SK-N-SH treated with all-trans-retinoic acid at 6 μM for 48 hours (cell line): ENCODE measurements around the gene SLC6A6.

Experiments used
- ATAC-seq: fragments of 200-7000 bp; cut with Tn5 transposase; 3 replicates; pipeline ENCODE4 v1.9.1; 2020; ENCODE audit warnings: mild to moderate bottlenecking, moderate library complexity
- ARNTL ChIP-seq: fragments of 450-650 bp; formaldehyde crosslinking; IDR thresholded peaks from 2 replicates; pipeline ENCODE4 v1.5.0; 2020; ENCODE audit warnings: low read depth, mild to moderate bottlenecking, moderate library complexity, borderline replicate concordance
- BACH2 ChIP-seq: fragments of 250-450 bp; sonication (Bioruptor Pico); IDR thresholded peaks from 2 replicates; pipeline ENCODE4 v1.9.0; 2021; ENCODE audit warnings: mild to moderate bottlenecking, borderline replicate concordance
- CREB5 ChIP-seq: fragments of 250-450 bp; sonication (Bioruptor Pico); IDR thresholded peaks from 2 replicates; pipeline ENCODE4 v1.5.1; 2020; ENCODE audit warnings: low read depth, mild to moderate bottlenecking, moderate library complexity
- CSDC2 ChIP-seq: fragments of 250-450 bp; sonication (Bioruptor Pico); IDR thresholded peaks from 2 replicates; pipeline ENCODE4 v1.5.0; 2020; ENCODE audit warnings: mild to moderate bottlenecking, moderate library complexity
- CSRNP3 ChIP-seq: fragments of 250-450 bp; sonication (Bioruptor Pico); IDR thresholded peaks from 2 replicates; pipeline ENCODE4 v1.5.1; 2021; ENCODE audit warnings: mild to moderate bottlenecking, moderate library complexity
- ESRRG ChIP-seq: fragments of 250-450 bp; sonication (Bioruptor Pico); IDR thresholded peaks from 2 replicates; pipeline ENCODE4 v1.6.1; 2021; ENCODE audit warnings: mild to moderate bottlenecking
- GLIS3 ChIP-seq: fragments of 250-450 bp; sonication (Bioruptor Pico); IDR thresholded peaks from 2 replicates; pipeline ENCODE4 v1.5.0; 2020; ENCODE audit warnings: mild to moderate bottlenecking, moderate library complexity
- ISL1 ChIP-seq: fragments of 250-450 bp; sonication (Bioruptor Pico); IDR thresholded peaks from 2 replicates; pipeline ENCODE4 v2.1.2; 2022; ENCODE audit warnings: mild to moderate bottlenecking, moderate library complexity
- OSR1 ChIP-seq: fragments of 250-450 bp; sonication (Bioruptor Pico); IDR thresholded peaks from 2 replicates; pipeline ENCODE4 v1.8.0; 2022; ENCODE audit warnings: moderate library complexity, mild to moderate bottlenecking, inconsistent platforms
- PATZ1 ChIP-seq: fragments of 250-450 bp; sonication (Bioruptor Pico); IDR thresholded peaks from 2 replicates; pipeline ENCODE4 v1.8.0; 2020; ENCODE audit warnings: mild to moderate bottlenecking, moderate library complexity, borderline replicate concordance
- POU6F1 ChIP-seq: fragments of 250-450 bp; sonication (Bioruptor Pico); IDR thresholded peaks from 2 replicates; pipeline ENCODE4 v1.8.0; 2021; ENCODE audit warnings: low read depth, mild to moderate bottlenecking, moderate library complexity, borderline replicate concordance
- PPARA ChIP-seq: fragments of 250-450 bp; sonication (Bioruptor Pico); IDR thresholded peaks from 2 replicates; pipeline ENCODE4 v1.5.0; 2020; ENCODE audit warnings: mild to moderate bottlenecking, borderline replicate concordance
- RARB ChIP-seq: fragments of 250-450 bp; sonication (Bioruptor Pico); IDR thresholded peaks from 2 replicates; pipeline ENCODE4 v1.8.0; 2021; ENCODE audit warnings: mild to moderate bottlenecking, moderate library complexity
- SNAI2 ChIP-seq: fragments of 250-450 bp; sonication (Bioruptor Pico); IDR thresholded peaks from 2 replicates; pipeline ENCODE4 v1.5.0; 2020; ENCODE audit warnings: mild to moderate bottlenecking, moderate library complexity
- TCF4 ChIP-seq: fragments of 250-450 bp; sonication (Bioruptor Pico); IDR thresholded peaks from 2 replicates; pipeline ENCODE4 v1.8.0; 2021; ENCODE audit warnings: mild to moderate bottlenecking, moderate library complexity, borderline replicate concordance
- TOX ChIP-seq: fragments of 250-450 bp; sonication (Bioruptor Pico); IDR thresholded peaks from 2 replicates; pipeline ENCODE4 v1.8.0; 2021; ENCODE audit warnings: mild to moderate bottlenecking, moderate library complexity, borderline replicate concordance
- TSHZ2 ChIP-seq: fragments of 250-450 bp; sonication (Bioruptor Pico); IDR thresholded peaks from 2 replicates; pipeline ENCODE4 v1.5.0; 2020; ENCODE audit warnings: mild to moderate bottlenecking, moderate library complexity
- ZC3H10 ChIP-seq: fragments of 250-450 bp; sonication (Bioruptor Pico); IDR thresholded peaks from 2 replicates; pipeline ENCODE4 v1.5.1; 2021; ENCODE audit warnings: mild to moderate bottlenecking, moderate library complexity
- ZFP30 ChIP-seq: fragments of 450-650 bp; formaldehyde crosslinking; IDR thresholded peaks from 2 replicates; pipeline ENCODE4 v1.5.0; 2022; ENCODE audit warnings: mild to moderate bottlenecking, moderate library complexity
- ZNF70 ChIP-seq: fragments of 450-650 bp; formaldehyde crosslinking; IDR thresholded peaks from 2 replicates; pipeline ENCODE4 v1.5.0; 2020; ENCODE audit warnings: mild to moderate bottlenecking, moderate library complexity
- ZNF8 ChIP-seq: fragments of 450-650 bp; formaldehyde crosslinking; IDR thresholded peaks from 2 replicates; pipeline ENCODE4 v1.5.0; 2020; ENCODE audit warnings: mild to moderate bottlenecking, moderate library complexity

Gene SLC6A6

GRCh38 chr3:14410106-14410502 lies 7.7 kb downstream of the SLC6A6 start:
- TF ChIP-seq RARB (CRISPR knock-in tag) (no peak), TCF4 (no peak), CREB5 (no peak), GLIS3 (CRISPR knock-in tag) (no peak), OSR1 (no peak)
- ATAC-seq, result no peak

- no peak for TF ChIP-seq ZNF70 (CRISPR knock-in tag)
- no peak for TF ChIP-seq TOX (CRISPR knock-in tag)
- TF ChIP-seq ZC3H10, result no peak
- TF ChIP-seq TCF4, result no peak
- TF ChIP-seq, all 23 proteins: peak for 0
- ATAC-seq, result peak; percentile 40; the same call in 2 of the 3 replicates
Measured at GRCh38 chr3:14410503-14411165, 8.2 kb downstream of the SLC6A6 start.

- ATAC-seq, result no peak
- TF ChIP-seq ZFP30 (CRISPR knock-in tag) (no peak), BACH2 (no peak), ZNF70 (CRISPR knock-in tag) (no peak), CREB5 (no peak), POU6F1 (CRISPR knock-in tag) (no peak), TSHZ2 (CRISPR knock-in tag) (no peak), ARNTL (CRISPR knock-in tag) (no peak), TOX (CRISPR knock-in tag) (no peak), GLIS3 (CRISPR knock-in tag) (no peak), TCF4 (no peak), SNAI2 (CRISPR knock-in tag) (no peak)
- TF ChIP-seq, all 23 proteins: peak for 0
Measured at GRCh38 chr3:14411166-14411526, 8.7 kb downstream of the SLC6A6 start.

- peak; percentile 19; the same call in 1 of the 3 replicates for ATAC-seq
- TF ChIP-seq CSRNP3 (CRISPR knock-in tag), result no peak
- no peak for TF ChIP-seq OSR1
- TF ChIP-seq CREB5, result no peak
- no peak for TF ChIP-seq ESRRG (CRISPR knock-in tag)
- no peak for TF ChIP-seq TOX (CRISPR knock-in tag)
- no peak for TF ChIP-seq PPARA
- no peak for TF ChIP-seq SNAI2 (CRISPR knock-in tag)
- TF ChIP-seq ARNTL (CRISPR knock-in tag), result no peak
- TF ChIP-seq RARB (CRISPR knock-in tag), result no peak
- no peak for TF ChIP-seq ZC3H10
- no peak for TF ChIP-seq ZNF70 (CRISPR knock-in tag)
- TF ChIP-seq GLIS3 (CRISPR knock-in tag), result no peak
- no peak for TF ChIP-seq PATZ1 (CRISPR knock-in tag)
- TF ChIP-seq BACH2, result no peak
- TF ChIP-seq ISL1 (CRISPR knock-in tag), result no peak
- TF ChIP-seq ZNF8 (CRISPR knock-in tag), result no peak
- no peak for TF ChIP-seq CSDC2
Measured at GRCh38 chr3:14411988-14412387, 9.6 kb downstream of the SLC6A6 start.
